HL-60/S4 (cell line): ENCODE results near the gene SP2.

ENCODE experiments used
- in situ Hi-C: fragments of 300-500 bp; cut with MboI; formaldehyde crosslinking; loops from 2 replicates; pipeline ENCODE4 v1.14.3; 2022; ENCODE audit warnings: low sequenced_read_pairs

SP2 gene

GRCh38 chr17:47945529-47946508 is 49.8 kb downstream of the SP2 start:
- in situ Hi-C loops: no loop called here

GRCh38 chr17:47946516-47946915 is 50.5 kb downstream of the SP2 start:
- in situ Hi-C loops: no loop called here

- in situ Hi-C loops: no loop called here
Observed at GRCh38 chr17:47946929-47947397, 50.9 kb downstream of the SP2 start.

- in situ Hi-C loops: no loop called here
Observed at GRCh38 chr17:47948706-47949196, 52.7 kb downstream of the SP2 start.

GRCh38 chr17:47949197-47949759 is 53.2 kb downstream of the SP2 start:
- in situ Hi-C loops: no loop called here

- in situ Hi-C loops: no loop called here
Observed at GRCh38 chr17:47949946-47950345, 53.9 kb downstream of the SP2 start.

GRCh38 chr17:47950448-47950847 is 54.4 kb downstream of the SP2 start:
- in situ Hi-C loops: no loop called here

- in situ Hi-C loops: no loop called here
Observed at GRCh38 chr17:47952171-47953021, 56.4 kb downstream of the SP2 start.

GRCh38 chr17:47953909-47954308 is 57.9 kb downstream of the SP2 start:
- in situ Hi-C loops: no loop called here

- in situ Hi-C loops: no loop called here
Observed at GRCh38 chr17:47955497-47956461, 59.7 kb downstream of the SP2 start.

GRCh38 chr17:47956791-47957590 is 61.0 kb downstream of the SP2 start:
- in situ Hi-C loops: no loop called here

- in situ Hi-C loops: no loop called here
Observed at GRCh38 chr17:47957591-47958490, 61.8 kb downstream of the SP2 start, which contains the start of gene PRR15L. PRR15L (minus strand) TSS chr17:47957883; CDS start chr17:47953234, 4,649 bp downstream.

- in situ Hi-C loops: no loop called here
Observed at GRCh38 chr17:47959825-47960655, 64.0 kb downstream of the SP2 start.

GRCh38 chr17:47961406-47961805 is 65.4 kb downstream of the SP2 start:
- in situ Hi-C loops: no loop called here

- in situ Hi-C loops: no loop called here
Observed at GRCh38 chr17:47962901-47963300, 66.9 kb downstream of the SP2 start.

- in situ Hi-C loops: no loop called here
Observed at GRCh38 chr17:47964856-47965255, 68.8 kb downstream of the SP2 start.

GRCh38 chr17:47966079-47966519 is 70.1 kb downstream of the SP2 start:
- in situ Hi-C loops: no loop called here
